ENCODE data around the gene HMCN1. TPM values are rescaled to one million over a fixed set of nuclear protein-coding genes. Genes with fewer than 3 reads are reported as not detected.

HMCN1 gene
- total RNA-seq, 6 experiments from 2014 or later, result 4.7 to 7.5 (median 5.7) TPM

DNA sequence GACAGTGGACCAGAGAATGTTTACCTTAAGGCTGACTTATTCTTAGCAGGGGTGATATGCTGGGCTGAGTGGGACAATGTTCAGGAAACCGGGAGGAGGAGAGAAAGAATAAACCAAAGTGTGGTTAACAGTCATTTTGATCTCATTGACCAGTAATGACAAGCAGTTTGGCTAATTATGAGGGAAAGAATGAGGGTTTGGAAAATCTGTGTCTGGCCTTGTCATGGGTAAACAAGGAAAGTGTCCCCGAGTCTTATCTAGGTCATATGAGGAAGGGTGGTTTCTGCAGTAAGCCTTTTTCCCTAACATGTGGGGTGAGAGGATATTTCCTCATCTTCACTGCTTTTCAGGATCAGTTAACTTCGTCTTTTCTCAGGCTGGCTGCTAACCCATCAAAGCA lies 485.9 kb downstream of the HMCN1 start:
- no peaks in the 10 kb centered on the region for H3K9me3 ChIP-seq
- TF ChIP-seq, protein P1, sequence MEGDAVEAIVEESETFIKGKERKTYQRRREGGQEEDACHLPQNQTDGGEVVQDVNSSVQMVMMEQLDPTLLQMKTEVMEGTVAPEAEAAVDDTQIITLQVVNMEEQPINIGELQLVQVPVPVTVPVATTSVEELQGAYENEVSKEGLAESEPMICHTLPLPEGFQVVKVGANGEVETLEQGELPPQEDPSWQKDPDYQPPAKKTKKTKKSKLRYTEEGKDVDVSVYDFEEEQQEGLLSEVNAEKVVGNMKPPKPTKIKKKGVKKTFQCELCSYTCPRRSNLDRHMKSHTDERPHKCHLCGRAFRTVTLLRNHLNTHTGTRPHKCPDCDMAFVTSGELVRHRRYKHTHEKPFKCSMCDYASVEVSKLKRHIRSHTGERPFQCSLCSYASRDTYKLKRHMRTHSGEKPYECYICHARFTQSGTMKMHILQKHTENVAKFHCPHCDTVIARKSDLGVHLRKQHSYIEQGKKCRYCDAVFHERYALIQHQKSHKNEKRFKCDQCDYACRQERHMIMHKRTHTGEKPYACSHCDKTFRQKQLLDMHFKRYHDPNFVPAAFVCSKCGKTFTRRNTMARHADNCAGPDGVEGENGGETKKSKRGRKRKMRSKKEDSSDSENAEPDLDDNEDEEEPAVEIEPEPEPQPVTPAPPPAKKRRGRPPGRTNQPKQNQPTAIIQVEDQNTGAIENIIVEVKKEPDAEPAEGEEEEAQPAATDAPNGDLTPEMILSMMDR (IDR thresholded peaks at IDR 0.05), result no peak
- no peak for TF ChIP-seq POLR2A (IDR thresholded peaks at IDR 0.05)
- WGBS (ENCODE audit: insufficient coverage, low coverage, low lambda C conversion rate, missing lambda C conversion rate), result 35% methylated on average over 3 of the region's 3 CpGs
- ATAC-seq, result no peak
- intact Hi-C loops (cut with DNase I), result no loop called here
- no peak overlapping the region for H3K27ac ChIP-seq
- H3K27me3 ChIP-seq, result no peaks in the 10 kb centered on the region
- no peaks in the 10 kb centered on the region for H3K36me3 ChIP-seq
- no peak overlapping the region for H3K4me3 ChIP-seq
- H3K4me1 ChIP-seq, result no peaks in the 10 kb centered on the region
- DNase-seq, result no peak

DNA sequence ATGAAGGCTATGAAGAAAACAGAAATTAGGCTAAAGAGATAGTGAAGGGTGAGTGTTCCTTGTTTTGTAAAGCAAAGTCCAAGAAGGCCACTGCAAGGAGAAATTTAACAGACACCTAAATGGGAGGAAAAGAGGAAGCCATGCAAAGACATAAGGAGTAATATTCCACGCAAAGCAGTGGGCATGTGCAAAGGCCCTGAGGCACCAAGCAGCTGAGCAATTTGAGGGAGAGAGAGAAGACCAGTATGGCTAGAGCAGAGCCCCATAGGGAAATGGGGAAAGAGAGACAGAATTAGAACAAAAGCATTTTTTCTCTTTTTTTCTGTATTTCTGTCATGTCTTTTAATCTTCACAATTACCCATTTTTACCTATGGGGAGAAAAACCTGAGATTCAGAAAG lies 486.7 kb downstream of the HMCN1 start:
- DNase-seq (no peak), ATAC-seq (no peak)
- Histone ChIP-seq H3K4me3 (no peak overlapping the region), H3K36me3 (no peaks in the 10 kb centered on the region), H3K27ac (no peak overlapping the region), H3K27me3 (no peaks in the 10 kb centered on the region), H3K9me3 (no peaks in the 10 kb centered on the region), H3K4me1 (no peaks in the 10 kb centered on the region)
- intact Hi-C loops (cut with DNase I), result no loop called here
- 75% methylated on average over 1 of the region's 1 CpG for WGBS (ENCODE audit: insufficient coverage, low coverage, low lambda C conversion rate, missing lambda C conversion rate)
- TF ChIP-seq POLR2A (IDR thresholded peaks at IDR 0.05), result no peak
- TF ChIP-seq, protein P1 (IDR thresholded peaks at IDR 0.05), result no peak

DNA sequence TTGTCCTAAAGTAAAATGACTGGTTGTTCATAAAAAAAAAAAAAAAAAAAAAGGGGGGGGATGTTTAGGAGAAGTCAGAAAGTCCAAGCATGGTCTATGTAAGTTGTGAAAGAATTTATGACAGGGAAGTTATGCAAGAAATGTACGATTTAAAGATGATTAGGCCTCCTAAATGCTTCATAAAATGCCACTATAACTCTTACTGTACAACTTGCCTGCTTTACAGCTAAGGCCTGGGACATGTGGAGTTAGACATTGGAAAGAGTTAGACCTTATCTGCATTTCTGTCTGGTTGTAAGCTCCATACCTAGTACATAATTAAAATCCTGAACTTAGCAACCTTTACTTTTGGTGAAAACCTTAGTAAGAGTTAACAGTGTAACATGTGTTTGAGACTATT lies 490.9 kb downstream of the HMCN1 start:
- ATAC-seq (no peak), DNase-seq (no peak)
- TF ChIP-seq POLR2A (IDR thresholded peaks at IDR 0.05), result no peak
- TF ChIP-seq, protein P1 (IDR thresholded peaks at IDR 0.05), result no peak
- H3K27me3 ChIP-seq, result no peaks in the 10 kb centered on the region
- no peaks in the 10 kb centered on the region for H3K36me3 ChIP-seq
- WGBS (ENCODE audit: insufficient coverage, low coverage, low lambda C conversion rate, missing lambda C conversion rate), result 50% methylated on average over 1 of the region's 1 CpG
- no peaks in the 10 kb centered on the region for H3K4me1 ChIP-seq
- H3K4me3 ChIP-seq, result no peak overlapping the region
- no peak overlapping the region for H3K27ac ChIP-seq
- intact Hi-C loops (cut with DNase I), result no loop called here
- H3K9me3 ChIP-seq, result no peaks in the 10 kb centered on the region

DNA sequence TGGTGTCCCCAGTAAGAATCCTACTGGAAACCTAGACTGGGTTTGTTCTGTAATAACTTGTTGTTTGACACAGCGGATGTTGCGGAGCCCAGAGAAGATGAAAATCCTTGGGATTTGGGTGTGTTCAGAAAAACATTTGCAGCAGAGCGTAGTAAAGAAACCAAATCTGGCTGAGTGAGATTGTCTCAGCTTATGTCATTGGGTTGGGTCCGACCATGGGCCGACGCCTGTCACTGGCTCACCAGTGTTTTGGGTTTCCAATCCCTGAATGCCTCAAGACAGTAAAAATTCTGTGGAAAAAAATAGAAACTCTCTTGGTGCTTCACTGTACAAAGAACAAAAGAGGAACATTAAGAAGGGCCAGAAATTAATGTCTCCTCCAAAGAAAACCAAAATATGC lies 494.6 kb downstream of the HMCN1 start:
- intact Hi-C loops (cut with DNase I), result no loop called here
- Histone ChIP-seq H3K36me3 (no peaks in the 10 kb centered on the region), H3K4me1 (no peaks in the 10 kb centered on the region), H3K27me3 (no peaks in the 10 kb centered on the region), H3K9me3 (no peaks in the 10 kb centered on the region), H3K27ac (no peak overlapping the region), H3K4me3 (no peak overlapping the region)
- TF ChIP-seq, protein P1 (IDR thresholded peaks at IDR 0.05), result no peak
- no peak for TF ChIP-seq POLR2A (IDR thresholded peaks at IDR 0.05)
- DNase-seq, result no peak
- ATAC-seq, result no peak
- WGBS (ENCODE audit: insufficient coverage, low coverage, low lambda C conversion rate, missing lambda C conversion rate), result 88% methylated on average over 4 of the region's 6 CpGs

DNA sequence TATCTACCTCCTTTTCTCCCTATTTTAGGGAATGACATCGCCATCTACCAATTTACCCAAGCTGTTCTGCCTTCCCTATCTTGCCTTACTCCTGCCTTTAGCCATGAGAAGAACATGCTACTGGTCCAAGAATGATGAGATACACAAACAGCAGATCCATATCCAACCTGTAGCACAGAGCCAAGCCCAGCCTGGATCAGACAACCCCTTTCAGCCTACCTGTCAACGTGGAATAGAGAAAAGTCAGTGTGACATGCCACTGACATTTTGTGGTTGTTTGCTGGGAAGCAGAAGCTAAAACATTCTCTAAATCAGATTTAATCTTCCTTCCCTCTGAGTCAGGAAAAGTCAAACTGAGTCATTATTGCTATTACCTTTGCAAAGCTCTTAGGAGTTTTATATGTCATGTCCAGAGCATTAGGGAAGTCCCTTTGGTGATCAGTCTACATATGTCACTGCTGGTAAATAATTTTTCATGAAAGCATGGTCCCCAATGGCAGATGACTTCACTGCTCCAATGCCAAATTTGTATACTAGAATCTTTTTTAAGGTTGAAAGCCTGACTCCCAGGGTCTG lies 497.8 kb downstream of the HMCN1 start:
- DNase-seq (no peak), ATAC-seq (no peak)
- Histone ChIP-seq H3K27me3 (no peaks in the 10 kb centered on the region), H3K9me3 (no peaks in the 10 kb centered on the region), H3K27ac (no peak overlapping the region), H3K36me3 (no peaks in the 10 kb centered on the region), H3K4me1 (no peaks in the 10 kb centered on the region), H3K4me3 (no peak overlapping the region)
- intact Hi-C loops (cut with DNase I), result no loop called here
- TF ChIP-seq, protein P1 (IDR thresholded peaks at IDR 0.05), result no peak
- TF ChIP-seq POLR2A (IDR thresholded peaks at IDR 0.05), result no peak
- 88% methylated on average over 2 of the region's 2 CpGs for WGBS (ENCODE audit: insufficient coverage, low coverage, low lambda C conversion rate, missing lambda C conversion rate)

Measured in right lobe of liver (tissue), 6 donors.